Kidney (tissue), 14 donors: ENCODE measurements around the gene BRD1. TPM values are rescaled to one million over a fixed set of nuclear protein-coding genes. Genes with fewer than 3 reads are reported as not detected.
A peak's percentile ranks its signal among the peaks of the same experiment; 100 is the strongest.

Experiments used
- DNase-seq, 5 donors: peaks; one replicate each; pipeline ENCODE4 v3.0.0-alpha.2; 2013 to 2020
- FAIRE-seq: peaks from 2 replicates; lab custom pipeline; 2012; peaks lifted over from hg19 to GRCh38; lab: Jason Lieb, UNC
- H3K27ac ChIP-seq, 2 donors: one replicate each; pipeline ENCODE4 v1.7.0; 2013; ENCODE audit warnings: low read depth in 2 of 2, low read length in 2 of 2, inconsistent platforms in 1 of 2
- H3K27me3 ChIP-seq: one replicate; pipeline ENCODE4 v1.7.1; 2013; ENCODE audit warnings: low read length, inconsistent platforms; ENCODE audit not compliant: control insufficient read depth, insufficient read depth
- H3K36me3 ChIP-seq, 3 donors: one replicate each; pipeline versions ENCODE4 v1.7.0 to v1.7.1; 2013; ENCODE audit warnings: low read length in 3 of 3, control low read depth in 1 of 3, inconsistent platforms in 1 of 3; ENCODE audit not compliant: insufficient read depth in 3 of 3, control insufficient read depth in 2 of 3
- H3K4me1 ChIP-seq, 3 donors: one replicate each; pipeline versions ENCODE4 v1.7.0 to v1.7.1; 2013; ENCODE audit warnings: low read length in 3 of 3, inconsistent platforms in 1 of 3, low read depth in 1 of 3; ENCODE audit not compliant: control insufficient read depth in 2 of 3, insufficient read depth in 2 of 3
- H3K4me3 ChIP-seq, 3 donors: one replicate each; pipeline versions ENCODE4 v1.7.0 to v1.8.1; 2013; ENCODE audit warnings: low read length in 3 of 3, control low read depth in 1 of 3, inconsistent platforms in 1 of 3
- H3K9ac ChIP-seq, 3 donors: one replicate each; pipeline versions ENCODE4 v1.7.0 to v1.7.1; 2013; ENCODE audit warnings: low read length in 3 of 3, control low read depth in 1 of 3, inconsistent platforms in 1 of 3
- H3K9me3 ChIP-seq, 3 donors: one replicate each; pipeline versions ENCODE4 v1.7.0 to v1.7.1; 2013; ENCODE audit warnings: low read length in 3 of 3, control low read depth in 1 of 3, inconsistent platforms in 1 of 3; ENCODE audit not compliant: control insufficient read depth in 2 of 3, insufficient read depth in 1 of 3
- intact Hi-C: fragments of 100-400 bp; cut with DNase I; formaldehyde crosslinking; loops from one replicate; pipeline ENCODE4 v1.11.1; 2022
- polyA plus RNA-seq: library from polyadenylated mRNA; stranded (reverse); fragments of 350-450 nt; fragmentation: Illumina TruSeq; extraction: RNeasy Lipid Tissue Mini Kit (QIAGEN cat#74804); gene quantifications from one replicate; pipeline ENCODE4 v1.2.3, GENCODE V29; 2014; ENCODE audit warnings: low read depth, low replicate concordance; ENCODE audit not compliant: insufficient read depth
- total RNA-seq: library from RNA; stranded (reverse); fragmentation: NEBNext Ultra II Directional; extraction: Animal tissue kit (Norgen Biotek cat#: 25700); gene quantifications from one replicate; pipeline ENCODE4 v1.2.1, GENCODE V29; 2021
- TF ChIP-seq, protein P1 (sequence below): IDR thresholded peaks from 3 replicates; pipeline ENCODE4 v1.5.1; 2012; ENCODE audit warnings: mild to moderate bottlenecking, moderate library complexity, borderline replicate concordance; ENCODE audit not compliant: insufficient read depth; ENCODE audit errors: extremely low read depth
- donor health status: control.
- donor health status: control.
- donor health status: control.
- donor health status: control.
- donor health status: control.
- donor health status: DM: yes; HTN: yes; CAD: no.
- donor health status: Normal renal cell carcinoma (clear cell type).

The BRD1 gene
- total and polyA plus RNA-seq, 2 donors from 2014 or later, result 8.1 to 40.5 TPM

DNA sequence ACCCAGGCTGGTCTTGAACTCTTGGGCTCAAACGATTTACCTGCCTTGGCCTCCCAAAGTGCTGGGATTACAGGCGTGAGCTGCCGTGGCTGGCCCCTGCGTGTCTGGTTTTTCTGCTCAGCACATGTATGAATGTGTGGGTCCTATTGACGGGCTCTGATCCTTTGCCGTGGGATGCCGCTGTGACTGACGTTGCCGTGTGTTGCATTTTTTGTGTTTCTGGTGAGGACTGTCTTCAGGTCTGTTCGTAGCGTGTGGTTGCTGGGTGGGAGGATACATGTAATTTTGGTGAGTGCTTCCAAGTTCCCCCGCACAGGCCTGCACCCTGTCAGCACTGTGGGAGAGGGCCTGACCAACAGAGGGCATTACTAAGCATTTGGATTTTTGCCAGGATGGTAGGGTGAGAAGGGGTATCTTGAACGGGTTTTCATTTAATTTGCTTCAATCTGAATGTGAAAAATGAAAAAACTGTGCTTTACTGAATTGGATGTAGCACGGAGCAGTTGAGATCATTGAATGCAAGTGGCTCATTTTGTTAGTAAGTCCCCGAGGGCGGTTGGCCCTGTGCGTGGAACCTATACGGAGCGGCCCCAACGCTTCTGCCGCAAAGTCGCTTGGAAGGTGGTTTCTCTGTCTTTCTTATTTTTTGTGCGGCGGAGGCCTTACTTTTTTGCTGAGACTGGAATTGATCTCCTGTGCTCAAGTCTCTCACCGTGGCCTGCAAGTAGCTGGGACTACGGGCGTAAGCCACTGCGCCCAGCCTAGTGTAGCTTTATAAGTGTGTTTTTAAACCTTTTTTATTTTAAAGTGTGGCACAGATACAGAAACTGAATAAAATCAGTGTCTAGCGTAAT is 34.2 kb upstream of the BRD1 start:
- Histone ChIP-seq H3K27me3 (no peaks in the 10 kb centered on the region), H3K27ac (no peak overlapping the region), H3K4me3 (no peak overlapping the region), H3K4me1 (peaks cover 0 to 6% (median 0%) of the 10 kb centered on the region in 3 donors), H3K9me3 (peaks cover 0 to 13% (median 0%) of the 10 kb centered on the region in 3 donors), H3K36me3 (no peaks in the 10 kb centered on the region), H3K9ac (no peak overlapping the region)
- FAIRE-seq (no peak), DNase-seq (no peak)
- intact Hi-C loops, result no loop called here
- TF ChIP-seq, protein P1, sequence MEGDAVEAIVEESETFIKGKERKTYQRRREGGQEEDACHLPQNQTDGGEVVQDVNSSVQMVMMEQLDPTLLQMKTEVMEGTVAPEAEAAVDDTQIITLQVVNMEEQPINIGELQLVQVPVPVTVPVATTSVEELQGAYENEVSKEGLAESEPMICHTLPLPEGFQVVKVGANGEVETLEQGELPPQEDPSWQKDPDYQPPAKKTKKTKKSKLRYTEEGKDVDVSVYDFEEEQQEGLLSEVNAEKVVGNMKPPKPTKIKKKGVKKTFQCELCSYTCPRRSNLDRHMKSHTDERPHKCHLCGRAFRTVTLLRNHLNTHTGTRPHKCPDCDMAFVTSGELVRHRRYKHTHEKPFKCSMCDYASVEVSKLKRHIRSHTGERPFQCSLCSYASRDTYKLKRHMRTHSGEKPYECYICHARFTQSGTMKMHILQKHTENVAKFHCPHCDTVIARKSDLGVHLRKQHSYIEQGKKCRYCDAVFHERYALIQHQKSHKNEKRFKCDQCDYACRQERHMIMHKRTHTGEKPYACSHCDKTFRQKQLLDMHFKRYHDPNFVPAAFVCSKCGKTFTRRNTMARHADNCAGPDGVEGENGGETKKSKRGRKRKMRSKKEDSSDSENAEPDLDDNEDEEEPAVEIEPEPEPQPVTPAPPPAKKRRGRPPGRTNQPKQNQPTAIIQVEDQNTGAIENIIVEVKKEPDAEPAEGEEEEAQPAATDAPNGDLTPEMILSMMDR, result no peak

- intact Hi-C loops, result no loop called here
- no peak overlapping the region for H3K27ac ChIP-seq
- no peaks in the 10 kb centered on the region for H3K36me3 ChIP-seq
- no peaks in the 10 kb centered on the region for H3K27me3 ChIP-seq
- TF ChIP-seq, protein P1, result no peak
- H3K9ac ChIP-seq, result no peak overlapping the region
- no peak for DNase-seq
- peaks cover 4 to 17% (median 4%) of the 10 kb centered on the region in 3 donors for H3K4me1 ChIP-seq
- no peak for FAIRE-seq
- H3K9me3 ChIP-seq, result no peaks in the 10 kb centered on the region
- H3K4me3 ChIP-seq, result no peak overlapping the region
Observed at GRCh38 chr22:49858827-49859226, 31.2 kb upstream of the BRD1 start.

DNA sequence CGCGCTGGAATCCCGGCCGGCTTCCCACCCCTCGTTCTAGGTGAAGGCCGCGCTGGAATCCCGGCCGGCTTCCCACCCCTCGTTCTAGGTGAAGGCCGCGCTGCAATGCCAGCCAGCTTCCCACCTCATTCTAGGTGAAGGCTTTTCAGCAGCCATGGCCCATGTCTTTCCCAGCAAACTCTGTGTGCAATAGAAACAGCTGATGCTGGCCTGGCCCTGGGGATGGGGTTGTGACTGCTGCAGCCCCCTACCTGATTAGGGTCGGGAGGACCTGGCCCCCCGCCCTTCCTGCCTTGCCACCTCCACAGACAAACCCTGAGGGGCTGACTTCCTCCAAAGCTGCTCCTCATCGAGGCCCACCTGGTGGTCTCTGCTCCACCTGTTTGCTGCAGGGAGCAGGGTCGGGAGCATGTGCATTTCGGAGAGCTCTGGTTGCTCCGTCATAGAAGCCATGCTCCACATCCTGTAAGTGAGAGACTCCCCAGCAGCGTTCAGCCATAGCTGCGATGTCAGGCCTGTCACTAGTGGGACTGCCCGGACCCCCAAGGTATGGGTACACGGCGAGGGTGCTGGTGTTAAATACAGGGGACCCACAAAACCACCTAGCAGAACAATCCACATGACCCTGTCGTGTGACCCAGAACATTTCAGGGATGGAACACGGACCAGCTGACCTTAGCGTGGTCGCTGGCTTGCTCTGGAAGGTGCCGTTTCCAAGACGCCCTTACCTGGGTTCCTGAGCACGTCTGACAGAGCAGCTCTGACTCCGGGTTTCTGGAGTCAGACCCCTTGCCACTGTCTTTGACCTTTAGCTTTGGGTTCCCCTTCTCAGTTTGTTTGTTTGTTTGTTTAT is 29.3 kb upstream of the BRD1 start:
- DNase-seq, result no peak
- intact Hi-C loops, result no loop called here
- no peak for FAIRE-seq
- H3K9ac ChIP-seq, result peak overlapping the region in 1 of 3 donors; percentile 34
- H3K27me3 ChIP-seq, result no peaks in the 10 kb centered on the region
- H3K4me1 ChIP-seq, result peaks cover 4 to 17% (median 4%) of the 10 kb centered on the region in 3 donors
- TF ChIP-seq, protein P1, result no peak
- H3K4me3 ChIP-seq, result no peak overlapping the region
- H3K9me3 ChIP-seq, result no peaks in the 10 kb centered on the region
- H3K27ac ChIP-seq, result no peak overlapping the region
- H3K36me3 ChIP-seq, result no peaks in the 10 kb centered on the region
